GM18511 (cell line): ENCODE results near the gene GAD1.

Source experiments
- ATAC-seq: cut with Tn5 transposase; IDR thresholded peaks from one replicate; pipeline ENCODE4 v1.9.1; 2021; ENCODE audit warnings: mild to moderate bottlenecking, moderate library complexity; ENCODE audit not compliant: unreplicated experiment

GAD1 gene

GRCh38 chr2:170817093-170818035 lies 677 bp downstream of the GAD1 start:
- ATAC-seq = peak; percentile 5

GRCh38 chr2:170818036-170818751 lies 1.5 kb downstream of the GAD1 start:
- ATAC-seq = no peak

- ATAC-seq = no peak
Observed at GRCh38 chr2:170818752-170819470, 2.2 kb downstream of the GAD1 start.

- no peak for ATAC-seq
Observed at GRCh38 chr2:170819680-170820664, 3.3 kb downstream of the GAD1 start.

- ATAC-seq = no peak
Observed at GRCh38 chr2:170820757-170821530, 4.3 kb downstream of the GAD1 start.

- no peak for ATAC-seq
Observed at GRCh38 chr2:170821531-170822289, 5.0 kb downstream of the GAD1 start.

- ATAC-seq = no peak
Observed at GRCh38 chr2:170822290-170823087, 5.8 kb downstream of the GAD1 start.

GRCh38 chr2:170823088-170823897 lies 6.6 kb downstream of the GAD1 start:
- no peak for ATAC-seq

- no peak for ATAC-seq
Observed at GRCh38 chr2:170823898-170824215, 7.2 kb downstream of the GAD1 start.

GRCh38 chr2:170824526-170825015 lies 7.9 kb downstream of the GAD1 start:
- no peak for ATAC-seq

- ATAC-seq = no peak
Observed at GRCh38 chr2:170827841-170828532, 11.3 kb downstream of the GAD1 start.

GRCh38 chr2:170828533-170828916 lies 11.8 kb downstream of the GAD1 start:
- ATAC-seq = no peak

- no peak for ATAC-seq
Observed at GRCh38 chr2:170829036-170829435, 12.3 kb downstream of the GAD1 start.

GRCh38 chr2:170830166-170830565 lies 13.5 kb downstream of the GAD1 start:
- no peak for ATAC-seq

GRCh38 chr2:170831115-170831514 lies 14.4 kb downstream of the GAD1 start:
- no peak for ATAC-seq

- ATAC-seq = no peak
Observed at GRCh38 chr2:170836027-170836426, 19.3 kb downstream of the GAD1 start.
